DOHH2 (cell line): Measurements from ENCODE around the gene KLK8.

Experiments used
- CTCF ChIP-seq: fragments of 200-600 bp; sonication (generic); IDR thresholded peaks from one replicate; pipeline ENCODE4 v1.5.1; 2014; ENCODE audit warnings: antibody characterized with exemption, mild to moderate bottlenecking, low read depth, low read length; ENCODE audit not compliant: poor library complexity, severe bottlenecking
- EZH2phosphoT487 ChIP-seq: fragments of 200-600 bp; sonication (generic); IDR thresholded peaks from 2 replicates; pipeline ENCODE4 v1.6.1; 2017; ENCODE audit warnings: borderline replicate concordance, mild to moderate bottlenecking, antibody characterized with exemption, low read length, moderate library complexity, mixed read lengths

- TF ChIP-seq CTCF (no peak), EZH2phosphoT487 (no peak)
Measured at GRCh38 chr19:51024924-51025323, 23.5 kb upstream of the KLK8 start.
